Activated CD4-positive, CD25-positive, alpha-beta regulatory T cell treated with anti-CD3 and anti-CD28 coated beads, Interleukin-2, amount 50 U/mL, for 72 hours (primary cell): ENCODE data around the gene NXN.
"Not testable (repeated sequence)": the region's sequence is repeated elsewhere in the genome, so short reads cannot be mapped to it uniquely, and the experiment has no call there.

ENCODE experiments used
- DNase-seq: peaks from one replicate; pipeline ENCODE4 v3.0.0; 2021

The NXN gene

DNA sequence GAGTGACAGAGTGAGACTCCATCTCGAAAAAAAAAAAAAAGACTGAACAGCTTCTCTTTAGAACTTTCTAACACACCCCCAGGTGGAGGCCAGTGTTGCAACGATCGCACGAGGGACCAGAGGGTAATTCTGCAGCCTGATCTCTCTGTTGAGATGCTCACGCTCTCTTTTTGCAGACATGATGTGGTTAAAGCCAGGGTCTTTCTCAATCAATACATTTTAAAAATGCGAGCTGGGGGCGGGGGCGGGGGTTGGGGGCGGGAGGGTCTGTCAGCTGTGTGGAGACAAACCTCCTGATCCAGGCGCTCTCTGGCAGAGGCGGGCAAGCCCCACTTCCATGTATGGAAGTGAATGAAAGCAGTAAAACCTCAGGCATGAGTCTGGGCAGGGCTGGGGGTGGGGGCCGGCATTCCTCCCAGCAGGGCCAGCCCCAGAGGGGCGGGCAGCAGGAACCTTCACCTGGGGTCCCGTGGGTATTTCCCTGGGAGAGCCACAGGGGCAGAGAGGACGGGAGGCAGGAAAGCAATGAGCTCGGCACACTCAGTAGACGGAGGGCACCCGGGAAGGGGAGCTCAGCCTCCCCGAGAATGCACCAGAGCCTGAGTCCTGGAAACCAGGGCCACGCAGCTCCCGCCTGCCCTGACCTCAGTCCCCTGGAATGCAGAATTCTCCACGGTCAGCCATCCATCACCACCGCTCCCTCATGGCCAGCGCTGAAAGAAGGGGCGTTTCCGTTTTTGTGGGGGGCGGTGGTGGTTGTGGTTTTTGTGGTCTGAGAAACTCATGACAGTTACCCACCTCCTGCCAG, 28.0 kb downstream of the NXN start:
- DNase-seq, result no peak

DNA sequence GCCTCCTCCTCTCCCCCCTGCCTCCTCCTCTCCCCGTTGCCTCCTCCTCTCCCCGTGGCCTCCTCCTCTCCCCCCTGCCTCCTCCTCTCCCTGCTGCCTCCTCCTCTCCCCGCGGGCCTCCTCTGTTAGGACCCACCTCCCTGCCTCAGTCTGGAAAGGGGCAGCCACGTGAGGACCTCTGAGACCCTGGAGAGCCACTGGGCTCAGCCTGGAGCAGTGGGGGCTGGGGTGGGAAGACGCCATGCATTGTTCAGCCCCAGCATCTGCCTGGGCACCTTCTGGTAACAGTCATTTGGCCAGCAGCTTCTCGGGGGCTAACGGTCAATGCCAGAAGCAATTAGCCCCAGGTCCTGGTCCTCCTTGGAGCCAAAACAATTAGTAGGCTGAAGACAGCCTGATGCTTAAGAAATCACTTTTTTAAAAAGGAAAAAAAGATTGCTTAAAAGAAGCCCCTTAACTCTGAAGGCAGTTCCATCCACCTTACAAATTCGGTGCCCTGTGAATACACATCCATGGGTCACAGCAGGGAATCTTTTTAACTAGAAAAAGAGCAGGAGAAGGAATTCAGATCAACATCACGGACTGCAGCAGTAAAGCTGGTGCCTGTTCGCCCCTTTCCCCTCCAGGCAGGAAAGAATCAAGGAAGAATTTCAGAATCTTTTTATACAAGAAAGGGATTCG, 29.8 kb downstream of the NXN start:
- DNase-seq, result no peak

DNA sequence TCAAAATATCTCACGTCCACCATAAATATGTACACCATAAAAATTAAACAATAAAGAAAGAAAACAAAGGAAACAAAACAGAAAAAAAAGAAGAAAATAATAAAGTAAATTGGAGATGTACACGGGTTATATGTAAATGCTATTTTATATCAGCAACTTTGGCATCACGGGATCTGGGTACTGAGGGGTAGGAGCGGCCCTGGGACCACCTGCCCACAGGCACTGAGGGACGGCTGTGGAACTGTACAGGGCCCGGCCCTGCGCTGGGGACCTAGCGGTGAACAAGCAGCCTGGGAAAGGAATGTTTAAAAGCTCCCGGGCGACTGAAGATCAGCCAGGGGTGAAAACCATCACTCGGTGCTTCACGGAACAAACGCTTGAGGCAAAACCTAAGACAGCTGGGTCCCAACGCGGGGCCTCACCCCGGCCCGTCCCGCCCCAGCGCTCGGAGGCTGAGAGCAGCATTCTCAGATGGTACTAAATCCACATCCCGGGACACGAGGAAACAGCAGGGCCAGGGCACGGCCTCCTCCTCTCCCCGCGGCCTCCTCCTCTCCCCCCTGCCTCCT, 31.2 kb downstream of the NXN start:
- DNase-seq, result no peak

DNA sequence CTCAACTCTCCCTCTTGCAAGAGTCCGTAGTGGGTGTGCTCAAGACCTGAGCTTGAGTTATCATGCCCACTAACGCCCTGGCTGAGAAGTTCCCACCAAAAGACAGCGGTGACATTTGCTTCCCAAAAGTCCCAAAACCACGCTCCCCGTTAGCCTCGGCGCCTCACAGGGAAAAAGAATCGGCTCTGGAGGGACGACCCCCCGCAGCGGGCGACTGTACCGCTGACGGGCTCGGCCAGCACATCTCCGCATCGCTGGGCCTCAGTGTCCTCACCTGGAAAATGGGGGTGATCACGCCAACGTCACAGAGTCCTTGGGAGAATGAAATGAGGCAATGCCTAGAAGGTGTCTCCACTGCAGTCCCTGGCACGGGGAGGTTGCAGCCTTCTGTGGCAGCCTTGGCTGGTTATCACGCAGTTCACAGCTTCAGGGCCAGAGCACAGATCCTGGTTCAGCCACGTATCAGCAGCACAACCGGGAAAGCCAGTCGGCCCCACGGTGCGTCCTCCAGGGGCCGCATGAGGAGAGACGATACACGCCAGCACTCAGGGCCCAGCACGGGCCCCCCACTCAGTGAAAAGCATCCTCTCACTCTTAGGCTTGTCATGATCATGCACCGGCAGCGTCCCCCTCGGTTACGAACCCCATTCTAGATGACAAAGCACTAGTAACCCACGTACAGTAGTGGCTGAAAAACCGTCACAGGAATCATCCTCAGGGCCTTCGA, 32.9 kb downstream of the NXN start:
- no peak for DNase-seq

DNA sequence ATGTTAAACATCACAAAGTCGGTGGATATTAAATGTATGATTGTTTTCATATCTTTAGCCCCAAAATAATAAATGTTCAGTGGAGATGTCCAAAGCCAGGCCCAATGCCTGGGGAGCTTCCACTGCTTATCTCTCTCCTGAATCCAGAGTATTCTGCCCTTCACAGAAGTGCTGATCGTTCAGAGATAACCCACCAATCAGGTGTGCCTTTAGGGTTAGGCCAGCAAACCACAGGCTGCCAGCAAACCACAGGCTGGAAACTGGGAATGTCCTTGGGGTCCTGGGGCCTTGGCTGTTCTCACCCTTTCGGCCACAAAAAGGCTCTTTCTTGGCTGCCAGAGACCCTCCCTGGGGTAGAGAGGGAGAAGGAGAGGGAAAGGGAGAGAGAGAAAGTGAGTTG, 33.9 kb downstream of the NXN start:
- no peak for DNase-seq

DNA sequence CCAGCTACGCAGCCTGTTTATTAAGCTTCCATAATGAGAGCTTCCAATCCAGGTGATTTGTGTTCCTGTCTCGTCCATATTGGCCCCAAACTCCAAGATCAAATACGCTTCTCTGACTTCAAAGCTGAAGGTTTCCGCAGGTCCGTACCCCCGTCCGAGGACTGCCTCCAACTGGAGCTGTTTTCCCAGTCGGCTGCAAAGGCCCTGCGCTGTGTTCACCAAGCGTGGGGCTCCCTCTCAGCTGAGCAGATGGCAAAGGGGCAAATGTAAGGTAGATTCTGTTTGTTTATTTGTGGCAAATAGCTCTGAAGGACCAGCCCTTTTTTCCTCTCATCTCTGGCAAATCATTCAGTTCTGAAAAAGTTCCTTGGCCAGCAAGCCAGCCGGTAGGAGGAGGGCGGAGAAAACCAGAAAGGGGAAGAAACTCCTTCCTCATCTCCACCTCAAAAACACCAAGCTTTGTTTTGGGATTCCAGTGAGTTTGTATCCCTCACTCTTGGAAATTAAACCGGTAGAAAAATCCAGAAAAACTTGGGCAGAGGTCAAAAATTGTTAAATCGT, 35.2 kb downstream of the NXN start:
- no peak for DNase-seq

DNA sequence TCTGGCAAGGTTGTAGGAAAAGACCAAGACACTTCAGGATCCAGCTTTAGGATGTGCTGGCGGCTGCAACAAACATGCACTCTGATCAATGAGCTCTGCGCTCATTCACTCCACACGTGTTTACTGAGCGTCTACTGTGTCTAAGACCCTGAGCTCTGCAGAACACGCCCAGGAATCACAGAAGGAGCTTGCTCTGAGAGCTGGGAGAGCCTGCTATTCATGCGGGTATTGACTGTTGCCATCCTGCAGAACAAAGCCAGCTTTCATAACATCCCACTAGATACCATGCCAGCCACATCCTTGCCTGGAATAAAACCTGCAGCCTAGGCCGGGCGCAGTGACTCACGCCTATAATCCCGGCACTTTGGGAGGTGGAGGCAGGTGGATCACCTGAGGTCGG, 44.1 kb downstream of the NXN start:
- no peak for DNase-seq

- DNase-seq, result no peak
Measured at GRCh38 chr17:933312-934073, 46.1 kb downstream of the NXN start.

GRCh38 chr17:930258-930657, 49.3 kb downstream of the NXN start:
- DNase-seq, result no peak

- DNase-seq, result no peak
Measured at GRCh38 chr17:929586-929985, 50.0 kb downstream of the NXN start.

- DNase-seq, result no peak
Measured at GRCh38 chr17:927611-928461, 51.7 kb downstream of the NXN start.

GRCh38 chr17:925817-926216, 53.8 kb downstream of the NXN start:
- DNase-seq, result no peak

DNA sequence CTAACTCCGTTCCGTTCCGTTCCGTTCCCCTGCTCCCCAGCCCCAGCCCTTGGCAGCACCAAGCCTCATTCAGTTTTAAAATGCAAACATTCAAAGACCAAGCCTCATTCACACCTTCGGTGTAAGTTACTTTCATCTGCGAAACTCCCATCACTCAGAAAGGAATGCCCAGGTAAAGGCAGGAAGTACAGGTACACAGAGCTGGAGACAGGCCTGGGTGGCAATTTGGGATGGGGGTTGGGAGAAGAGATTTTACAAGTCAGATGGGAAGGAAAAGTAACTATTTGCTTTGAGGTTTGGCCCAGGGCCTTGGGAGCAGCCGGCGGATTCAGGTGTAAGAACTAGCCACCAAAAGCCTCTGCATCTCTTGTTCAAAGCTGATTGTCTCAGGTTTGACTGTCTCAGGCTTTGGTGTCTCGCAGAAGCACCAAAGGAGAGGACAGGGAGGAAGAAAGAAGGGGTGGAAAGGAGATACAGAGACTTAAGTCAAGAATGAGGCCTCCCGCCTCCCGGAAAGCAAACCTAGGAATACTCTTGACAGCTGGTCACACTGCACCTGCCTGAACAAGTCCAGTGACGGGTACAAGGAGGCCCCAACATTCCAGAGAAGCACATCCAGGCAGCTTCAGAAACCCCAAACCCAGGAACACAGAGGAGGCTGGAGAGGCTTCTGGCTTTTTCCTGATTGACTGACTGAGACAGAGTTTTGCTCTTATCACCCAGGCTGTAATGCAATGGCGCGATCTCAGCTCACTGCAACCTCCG, 54.7 kb downstream of the NXN start:
- DNase-seq, result no peak

- DNase-seq, result not testable (repeated sequence)
Measured at GRCh38 chr17:924306-924705, 55.3 kb downstream of the NXN start.

DNA sequence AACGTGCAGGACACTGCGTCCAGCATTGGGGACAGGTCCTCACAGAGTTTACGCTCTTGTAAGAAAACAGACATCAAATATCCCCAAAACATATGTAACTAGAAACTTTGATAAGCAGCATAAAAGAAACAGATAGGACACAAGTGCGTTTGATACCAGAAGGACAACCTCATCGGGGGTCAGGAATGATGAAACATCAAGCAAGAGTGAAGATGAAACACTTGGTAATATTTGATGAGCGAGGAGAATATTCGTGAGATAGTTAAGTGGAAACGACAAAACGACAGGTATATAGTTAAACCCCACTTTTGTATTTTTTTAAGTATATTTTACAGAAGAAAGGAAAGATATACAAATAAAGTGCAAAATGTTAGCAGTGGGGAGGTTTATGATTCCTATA, 55.9 kb downstream of the NXN start:
- no peak for DNase-seq

DNA sequence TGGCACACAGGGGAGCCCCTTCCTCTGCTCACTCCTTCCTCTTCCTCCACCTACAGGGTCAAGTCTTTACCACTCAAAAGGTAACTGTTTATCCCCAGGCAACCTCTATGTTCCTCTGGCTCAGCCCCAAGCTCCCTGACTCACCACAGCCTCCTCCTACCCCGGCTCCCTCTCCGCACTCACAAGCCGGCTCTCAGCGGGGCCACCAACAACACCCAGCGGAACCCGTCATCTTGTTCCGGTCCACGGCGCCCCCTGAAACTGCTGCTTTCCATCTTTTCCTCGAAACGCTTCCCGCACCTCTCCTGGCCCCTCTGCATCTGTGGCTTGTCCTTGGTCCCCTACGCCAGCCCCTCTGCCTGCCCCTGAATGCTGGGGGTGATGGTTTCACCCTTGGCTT, 58.4 kb downstream of the NXN start:
- DNase-seq, result no peak

DNA sequence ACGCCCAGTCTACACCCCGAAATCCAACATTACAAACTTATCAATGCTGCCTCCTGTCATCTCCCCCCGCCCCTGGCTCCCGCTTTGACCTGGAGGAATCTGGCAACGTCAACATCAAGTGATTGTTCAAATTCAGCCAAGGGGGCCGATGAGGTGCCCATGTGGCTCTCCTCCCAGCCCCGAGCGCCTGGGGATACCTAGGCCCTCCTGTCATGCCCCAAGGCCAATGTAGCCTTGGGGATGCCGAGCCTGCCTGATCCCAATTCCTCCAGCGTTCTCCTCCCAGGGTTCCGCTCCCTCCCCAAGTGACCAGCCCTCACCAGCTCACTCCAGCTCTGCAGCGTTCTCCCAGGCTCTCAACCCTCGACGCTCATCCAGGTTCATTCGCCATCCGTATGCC, 59.4 kb downstream of the NXN start:
- no peak for DNase-seq

GRCh38 chr17:917941-918740, 61.4 kb downstream of the NXN start:
- no peak for DNase-seq

DNA sequence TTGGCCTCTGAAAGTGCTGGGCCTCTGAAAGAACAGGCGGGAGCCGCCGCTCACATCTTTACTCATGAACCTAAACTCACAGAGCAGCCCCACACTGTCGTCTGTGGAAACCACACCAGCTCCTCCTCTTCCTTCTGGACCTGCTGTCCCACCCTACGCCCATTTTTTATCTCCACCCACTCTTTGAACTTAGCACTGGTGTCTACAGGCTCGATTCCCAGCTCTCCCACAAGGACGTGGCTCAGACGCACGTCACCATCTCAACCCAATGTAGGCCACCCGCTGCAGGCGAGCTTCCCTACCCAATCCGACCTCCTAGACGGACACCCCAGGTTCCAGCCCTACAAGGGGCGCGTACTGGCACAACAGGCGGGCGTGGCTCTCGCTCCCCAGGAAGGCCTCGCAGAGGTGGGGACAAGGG, 62.2 kb downstream of the NXN start:
- DNase-seq, result no peak

- DNase-seq, result no peak
Measured at GRCh38 chr17:916315-916714, 63.3 kb downstream of the NXN start.
